ENCODE results near the gene HSD17B3.

- TF ChIP-seq CTCF (IDR thresholded peaks at IDR 0.05) = no peak
- TF ChIP-seq POLR2A (IDR thresholded peaks at IDR 0.05) = no peak
Observed at GRCh38 chr9:96342571-96343245, 40.7 kb upstream of the HSD17B3 start.

Measured in sigmoid colon (tissue), 3 donors.